GM21367 (cell line): Measurements from ENCODE around the gene SLX4IP.
A peak's percentile ranks its signal among the peaks of the same experiment; 100 is the strongest.

Source experiments
- ATAC-seq: cut with Tn5 transposase; IDR thresholded peaks from one replicate; pipeline ENCODE4 v1.9.1; 2021; ENCODE audit not compliant: unreplicated experiment

SLX4IP gene

DNA sequence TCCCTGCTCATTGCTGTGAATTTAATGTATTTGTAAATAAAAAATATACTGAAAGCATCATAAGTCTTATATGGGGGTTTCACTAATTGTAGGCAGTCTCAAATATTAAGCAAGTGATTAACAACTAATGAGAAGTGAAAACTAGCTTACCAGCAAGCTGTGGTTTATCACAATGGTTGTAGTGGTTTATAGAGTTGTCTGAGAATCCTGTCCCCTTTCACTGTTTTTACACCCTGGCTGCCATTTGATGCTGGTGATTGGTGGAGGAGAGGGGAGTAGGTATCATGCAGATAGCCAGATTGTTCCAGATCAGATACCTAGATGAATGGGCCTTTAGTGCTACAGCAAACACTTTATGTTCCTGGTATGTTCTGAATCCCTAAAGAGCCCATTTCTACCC, 7.1 kb upstream of the SLX4IP start:
- no peak for ATAC-seq

DNA sequence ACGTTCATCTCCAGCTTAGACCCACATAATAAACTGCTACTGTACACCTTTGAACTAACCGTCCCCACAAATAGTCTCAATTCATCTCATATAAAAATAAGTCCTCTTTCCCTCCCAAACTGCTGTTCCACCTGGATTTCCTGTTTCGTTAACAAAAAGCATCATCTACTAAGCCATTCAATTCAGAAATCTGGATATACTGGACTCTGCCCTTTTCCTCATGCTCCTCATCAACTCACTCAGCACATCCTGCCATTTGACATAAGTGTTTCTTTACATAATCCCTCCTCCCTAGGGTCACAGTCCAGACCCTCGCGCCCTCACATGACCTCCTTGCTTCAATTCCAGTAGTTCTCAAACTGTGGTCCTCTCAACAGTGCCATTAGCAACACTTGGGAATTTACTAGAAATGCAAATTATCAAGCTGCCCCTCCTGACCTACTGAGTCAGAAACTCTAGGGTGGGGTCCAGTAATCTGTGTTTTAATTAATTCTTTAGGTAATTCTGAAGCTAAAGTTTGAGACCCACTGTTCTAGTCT, 5.6 kb upstream of the SLX4IP start:
- ATAC-seq, result no peak

DNA sequence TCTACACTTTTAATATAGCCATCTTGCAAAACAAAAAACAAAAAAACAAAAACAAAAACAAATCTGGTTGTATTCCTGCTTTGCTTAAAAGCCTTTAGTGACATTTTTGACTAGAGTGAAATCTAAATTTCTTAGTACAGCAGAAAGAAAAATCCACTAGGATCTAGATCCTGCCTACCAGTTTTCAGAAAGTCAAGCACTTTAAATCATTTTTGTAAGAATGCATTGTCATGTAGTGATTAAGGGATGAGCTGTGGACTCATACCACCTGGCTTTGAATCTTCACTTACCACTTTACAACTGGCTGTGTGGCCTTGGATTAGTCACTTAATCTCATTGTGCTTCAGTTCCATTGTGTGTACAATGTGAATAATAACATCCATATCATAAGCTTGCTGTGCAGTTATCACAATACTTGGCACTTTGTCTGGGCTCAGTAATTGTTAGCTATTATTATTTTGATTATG, 5.1 kb upstream of the SLX4IP start:
- no peak for ATAC-seq

DNA sequence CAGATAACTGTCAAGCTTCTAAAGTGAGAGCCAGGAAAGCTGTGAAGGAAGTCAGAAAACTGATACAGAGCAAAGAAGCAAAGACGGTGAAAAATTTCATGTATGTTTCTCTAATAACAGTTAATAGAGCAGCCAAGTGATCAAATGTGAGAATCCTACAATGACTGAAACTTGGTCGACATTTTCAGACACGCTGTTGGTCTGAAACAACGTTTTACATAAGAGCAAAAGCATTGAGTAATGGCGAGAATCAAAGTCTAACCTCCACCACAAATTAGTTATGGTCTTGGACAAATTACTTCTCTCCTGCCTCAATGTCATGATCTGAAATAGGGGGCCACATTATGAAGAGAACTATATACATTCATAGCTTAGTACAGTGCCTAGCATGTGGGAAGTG, 4.4 kb upstream of the SLX4IP start:
- ATAC-seq, result no peak

DNA sequence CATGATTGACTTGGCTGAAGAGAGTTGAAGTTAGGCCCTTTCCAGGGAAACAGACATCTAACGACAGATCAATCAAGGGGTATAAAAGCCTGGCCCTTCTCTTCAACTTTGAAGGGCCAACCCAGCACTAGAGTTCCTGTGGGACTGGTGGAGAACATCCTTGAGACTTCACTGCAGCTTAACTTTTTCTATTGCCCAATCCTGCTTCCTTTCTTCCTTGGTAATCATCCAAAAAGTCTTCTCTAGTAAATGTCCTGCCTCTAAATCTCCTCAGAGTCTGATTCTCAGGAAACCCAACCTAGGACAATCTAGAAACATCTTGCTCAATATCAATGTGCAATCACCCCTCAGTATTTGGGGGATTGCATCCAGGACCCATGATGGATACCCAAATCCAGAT, 3.0 kb upstream of the SLX4IP start:
- no peak for ATAC-seq

DNA sequence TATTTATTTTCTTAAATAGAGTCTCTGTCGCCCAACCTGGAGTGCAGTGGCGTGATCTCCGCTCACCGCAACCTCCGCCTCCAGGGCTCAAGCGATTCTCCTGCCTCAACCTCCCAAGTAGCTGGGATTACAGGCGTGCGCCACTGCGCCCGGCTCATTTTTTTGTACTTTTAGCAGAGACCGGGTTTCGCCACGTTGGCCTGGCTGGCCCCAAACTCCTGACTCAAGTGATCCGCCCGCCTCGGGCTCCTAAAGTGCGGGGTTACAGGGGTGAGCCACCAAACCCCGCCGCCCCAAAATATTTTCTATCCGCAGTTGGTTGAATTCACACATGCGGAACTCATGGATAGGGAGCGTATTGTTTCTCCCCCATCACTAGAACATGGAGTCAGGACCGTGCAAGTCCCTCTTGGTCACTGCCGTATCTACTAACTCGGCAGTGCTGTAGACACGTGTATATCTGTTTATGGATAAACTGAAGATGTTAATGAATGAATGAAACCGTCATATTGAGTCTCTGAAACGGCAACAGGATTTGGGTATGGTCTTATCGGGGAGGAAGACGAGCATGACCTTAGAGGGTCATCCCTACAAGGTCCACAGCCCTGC, 2.0 kb upstream of the SLX4IP start:
- no peak for ATAC-seq

DNA sequence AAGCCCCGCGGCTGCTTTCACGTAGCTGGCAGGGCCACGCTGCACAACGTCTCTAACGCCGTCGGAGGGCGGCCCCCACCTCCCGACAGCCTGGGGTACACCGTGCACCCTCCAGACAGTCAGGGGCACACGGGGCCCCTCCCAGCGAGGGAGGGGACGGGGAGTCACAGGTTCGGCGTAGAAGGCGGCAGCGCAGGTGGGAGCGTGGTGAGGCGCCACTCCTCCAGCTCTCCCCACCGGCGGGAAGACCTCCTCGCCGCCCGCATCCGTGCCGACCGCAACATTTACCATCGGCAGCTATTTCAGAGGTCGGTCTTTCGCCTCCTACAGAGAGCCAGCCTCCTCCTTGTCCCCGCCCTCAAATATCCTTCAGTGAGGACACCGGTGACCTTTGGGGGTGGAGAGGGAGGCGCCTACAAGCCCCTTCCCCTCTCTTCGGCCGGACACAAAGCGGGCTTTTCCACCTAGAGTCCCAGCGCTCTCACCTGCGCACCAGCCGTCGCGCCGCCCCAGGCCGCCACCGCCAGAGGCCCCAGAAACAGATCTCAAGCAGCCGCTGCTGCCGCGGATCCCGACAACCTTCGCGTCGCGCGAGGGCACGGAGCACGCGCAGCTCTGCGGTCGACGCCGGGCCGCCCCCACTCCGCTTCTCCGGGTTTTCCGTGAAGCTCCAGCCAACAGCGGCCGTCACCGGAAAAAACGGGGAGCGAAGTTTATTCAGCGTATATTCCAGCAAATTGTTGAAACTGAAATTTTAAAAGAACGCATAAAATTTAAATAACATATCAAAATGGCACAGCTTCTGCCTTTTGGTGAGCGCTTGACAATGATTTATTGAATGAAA, 1.3 kb upstream of the SLX4IP start, which contains the start of gene MKKS:
MKKS (minus strand) TSS at position 600 of the 844 bp plus-strand sequence. CDS start 20,708 bp downstream, outside the sequence.
- peak; percentile 45 for ATAC-seq

DNA sequence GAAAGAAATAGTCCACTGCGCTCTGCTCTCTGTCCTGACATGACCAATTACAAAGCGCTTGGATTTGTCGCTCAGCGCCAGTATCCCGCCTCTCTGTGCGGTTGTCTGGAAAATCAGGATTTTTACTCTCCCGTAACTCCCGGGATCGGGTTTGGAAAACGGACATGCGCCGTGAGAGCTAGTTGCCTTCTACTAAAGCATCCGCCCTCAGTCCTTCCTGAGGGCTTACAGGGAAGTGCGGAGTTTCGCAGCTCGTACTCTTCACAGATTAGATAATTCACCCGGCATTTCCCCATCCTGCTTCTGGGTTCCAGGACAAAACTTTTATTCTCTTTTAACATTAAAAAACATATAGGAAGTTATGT, 656 bp upstream of the SLX4IP start:
- ATAC-seq, result peak; percentile 27

DNA sequence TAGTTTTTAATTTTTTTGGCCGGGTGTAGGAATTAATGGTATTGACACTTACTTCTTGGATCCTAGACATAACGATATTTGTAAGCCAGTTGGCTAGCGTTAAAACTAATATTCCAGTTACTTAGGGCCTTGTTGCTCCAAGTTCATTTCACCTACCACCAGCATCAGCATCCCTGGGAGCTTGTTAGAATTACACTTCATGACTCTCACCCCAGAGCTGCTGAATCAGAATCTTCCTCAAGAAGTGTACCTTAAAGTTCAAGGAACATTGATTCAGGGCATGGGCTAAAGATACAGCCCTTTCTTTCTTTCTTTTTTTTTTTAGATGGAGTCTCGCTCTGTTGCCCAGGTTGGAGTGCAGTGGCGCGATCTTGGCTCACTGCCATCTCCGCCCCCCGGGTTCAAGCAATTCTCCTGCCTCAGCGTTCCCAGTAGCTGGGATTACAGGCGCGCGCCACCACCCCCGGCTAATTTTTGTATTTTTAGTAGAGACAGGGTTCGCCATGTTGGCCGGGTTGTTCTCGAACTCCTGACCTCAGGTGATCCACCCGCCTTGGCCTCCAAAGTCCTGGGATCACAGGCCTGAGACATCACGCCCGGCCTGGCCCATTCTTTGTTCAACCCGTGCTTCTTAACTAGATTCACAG, 1.1 kb downstream of the SLX4IP start:
- ATAC-seq, result no peak

DNA sequence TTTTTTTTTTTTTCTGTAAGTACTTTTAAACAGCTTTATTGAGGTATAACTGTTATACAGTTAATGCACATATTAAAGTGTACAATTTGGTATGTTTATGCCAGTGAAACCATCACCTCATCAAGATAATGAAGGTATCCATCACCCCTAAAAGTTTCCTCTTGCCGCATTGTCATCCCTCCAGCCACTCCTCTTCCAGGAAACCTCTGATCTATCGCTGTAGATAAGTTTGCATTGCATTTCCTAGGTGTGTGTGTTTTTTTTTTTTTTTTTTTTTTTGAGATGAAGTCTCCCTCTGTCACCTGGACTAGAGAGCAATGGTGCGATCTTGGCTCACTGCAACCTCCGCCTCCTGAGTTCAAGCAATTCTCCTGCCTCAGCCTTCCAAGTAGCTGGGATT, 3.1 kb downstream of the SLX4IP start:
- ATAC-seq, result no peak

DNA sequence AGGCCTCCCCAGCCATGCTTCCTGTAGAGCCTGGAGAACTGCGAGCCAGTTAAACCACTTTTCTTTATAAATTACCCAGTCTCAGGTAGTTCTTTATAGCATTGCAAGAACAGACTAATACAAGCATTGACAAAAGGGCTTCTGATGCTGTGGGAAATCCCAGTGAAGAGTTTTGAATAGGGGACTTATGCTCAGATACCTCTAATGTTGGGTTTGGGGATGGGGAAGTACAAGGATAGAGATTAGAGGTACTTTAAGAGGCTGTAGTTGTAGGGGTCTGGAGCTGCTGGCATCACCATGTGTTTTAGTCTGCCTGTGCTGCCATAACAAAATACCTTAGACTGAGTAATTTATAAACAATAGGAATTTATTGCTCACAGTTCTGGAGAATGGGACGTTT, 8.8 kb downstream of the SLX4IP start:
- no peak for ATAC-seq

DNA sequence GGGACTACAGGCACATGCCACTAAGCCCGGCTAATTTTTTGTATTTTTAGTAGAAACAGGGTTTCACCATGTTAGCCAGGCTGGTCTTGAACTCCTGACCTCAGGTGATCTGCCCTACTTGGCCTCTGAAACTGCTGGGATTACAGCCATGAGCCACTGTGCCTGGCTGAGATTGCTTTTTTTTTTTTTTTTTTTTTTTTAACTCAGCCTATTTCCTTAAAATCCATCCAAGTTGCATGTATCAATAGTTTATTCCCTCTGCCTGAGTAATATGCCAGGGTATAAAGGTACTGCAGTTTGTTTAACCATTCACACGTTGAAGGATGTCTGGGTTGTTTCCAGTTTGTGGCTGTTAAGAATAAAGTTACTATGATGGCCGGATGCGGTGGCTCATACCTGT, 10.7 kb downstream of the SLX4IP start:
- ATAC-seq, result no peak

DNA sequence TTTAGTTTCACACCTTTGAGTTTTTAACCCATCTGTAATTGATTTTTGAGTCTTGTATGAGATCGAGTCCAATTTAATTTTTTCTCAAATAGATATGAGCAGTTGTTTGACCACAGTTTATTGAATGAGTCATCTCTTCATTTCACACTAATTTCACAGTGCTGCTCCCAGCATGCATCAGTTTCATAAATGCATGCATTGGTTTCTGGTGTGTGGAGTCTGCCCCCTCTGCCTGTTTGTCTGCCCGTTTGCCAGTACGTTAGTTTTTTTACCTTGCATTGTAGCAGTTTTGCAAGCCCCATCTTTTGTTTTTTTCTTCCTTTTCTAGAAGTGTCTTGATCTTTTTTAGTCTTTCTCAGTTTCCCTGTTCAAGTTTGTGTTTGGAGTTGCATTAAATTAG, 11.9 kb downstream of the SLX4IP start:
- ATAC-seq, result peak; percentile 96

DNA sequence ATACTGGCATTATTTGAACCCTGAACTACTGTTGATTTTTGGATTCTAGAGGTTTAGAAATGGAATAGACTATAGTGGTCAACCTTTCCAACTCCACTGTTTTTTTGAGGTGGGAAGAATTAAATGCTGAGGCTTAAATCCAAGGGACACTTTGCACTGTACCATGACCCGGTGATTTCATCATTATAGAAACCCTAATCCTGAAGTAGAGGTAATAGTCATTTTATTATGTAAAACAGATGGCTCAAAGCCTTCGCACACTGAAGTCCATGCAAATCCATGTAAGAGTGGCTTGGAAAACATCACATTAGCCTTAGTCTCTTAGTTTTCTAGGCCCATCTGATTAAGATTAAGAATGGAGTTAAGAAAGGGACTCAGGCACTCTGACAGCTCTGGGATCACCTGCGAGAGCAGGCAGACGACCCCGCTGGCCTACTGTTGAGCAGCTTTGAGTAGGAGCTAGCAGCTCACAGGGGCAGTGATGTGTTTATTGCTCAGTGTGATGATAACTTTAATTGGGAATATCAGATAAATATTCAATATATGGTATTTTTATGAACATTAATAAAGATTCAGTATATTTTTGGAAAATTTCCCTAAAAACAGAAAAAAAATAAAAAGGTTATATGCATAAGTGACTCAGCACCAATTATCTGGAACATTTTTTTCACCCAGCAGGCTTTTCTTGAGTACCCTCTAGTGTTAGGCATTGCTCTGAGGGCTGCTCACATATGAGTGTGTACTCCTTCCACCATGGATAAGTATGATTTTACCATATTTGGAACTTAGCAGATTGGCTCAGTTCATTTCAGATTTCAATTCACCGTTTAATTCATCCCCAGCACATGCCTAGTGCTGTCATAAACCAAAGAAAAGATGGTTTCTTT, 13.4 kb downstream of the SLX4IP start:
- ATAC-seq, result no peak

DNA sequence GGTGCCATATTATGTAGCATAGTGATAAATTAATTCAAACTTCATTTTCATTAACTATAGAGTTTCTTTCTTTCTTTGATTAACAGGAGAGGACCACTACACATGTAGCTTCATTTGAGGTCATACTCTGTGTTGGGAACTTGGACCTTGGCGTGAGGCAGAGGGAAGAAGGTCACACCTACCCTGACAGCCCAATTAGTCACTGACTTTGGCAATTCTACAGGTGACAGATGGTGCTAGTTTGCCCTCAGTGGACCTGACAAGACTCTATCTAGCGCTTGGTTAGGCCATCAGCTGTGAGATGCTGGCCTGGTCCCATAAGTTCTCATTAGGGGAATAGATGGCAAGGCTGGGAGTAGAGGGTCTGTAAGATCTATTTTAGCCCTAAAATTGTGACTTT, 14.2 kb downstream of the SLX4IP start:
- no peak for ATAC-seq

DNA sequence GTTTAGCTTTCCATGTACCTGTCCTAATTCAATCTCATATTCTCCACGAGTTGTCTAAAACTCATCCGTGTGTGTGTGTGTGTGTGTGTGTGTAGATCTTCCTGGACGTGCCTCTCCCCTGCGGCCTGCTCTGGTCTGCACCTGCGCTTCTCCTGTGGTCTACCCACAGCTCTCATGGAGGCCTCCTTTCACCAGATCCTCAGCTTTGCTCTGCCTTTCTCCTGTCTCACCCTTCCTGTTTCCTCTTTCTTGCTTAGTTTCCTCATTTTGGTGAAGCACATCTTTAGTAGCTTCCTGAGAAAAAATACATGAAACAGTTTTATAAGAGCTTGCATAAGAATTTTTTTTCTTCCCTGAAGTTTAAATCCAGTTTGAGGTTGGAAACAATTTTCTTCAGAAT, 18.1 kb downstream of the SLX4IP start:
- ATAC-seq, result peak; percentile 97

DNA sequence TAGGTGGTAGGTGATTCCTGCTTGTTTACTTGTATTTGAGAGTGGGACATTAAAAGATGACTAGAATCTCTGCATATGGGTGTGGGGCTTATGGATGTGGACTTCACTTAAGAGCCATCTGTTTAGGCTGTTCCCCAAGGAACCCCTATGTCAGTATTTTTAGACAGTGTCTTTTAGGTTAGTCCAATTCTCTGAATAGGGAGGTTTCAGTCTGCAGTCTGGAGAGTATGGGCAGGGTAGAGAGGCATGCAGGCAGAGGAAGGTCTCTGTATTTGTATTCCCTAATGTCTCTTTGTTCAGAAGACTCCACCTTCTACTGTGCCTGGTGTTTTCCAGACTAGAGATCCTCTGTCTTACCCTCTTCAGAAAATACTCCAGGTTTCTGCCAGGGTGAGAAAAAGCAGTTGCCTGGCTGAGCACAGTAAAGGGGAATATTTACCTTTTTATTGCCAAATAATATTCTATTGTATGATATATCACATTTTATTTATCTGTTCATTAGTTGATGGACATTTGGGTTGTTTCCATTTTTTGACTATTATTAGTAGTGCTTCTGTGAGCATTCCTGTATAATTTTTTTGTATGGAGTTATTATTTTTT, 19.1 kb downstream of the SLX4IP start:
- ATAC-seq, result peak; percentile 38

DNA sequence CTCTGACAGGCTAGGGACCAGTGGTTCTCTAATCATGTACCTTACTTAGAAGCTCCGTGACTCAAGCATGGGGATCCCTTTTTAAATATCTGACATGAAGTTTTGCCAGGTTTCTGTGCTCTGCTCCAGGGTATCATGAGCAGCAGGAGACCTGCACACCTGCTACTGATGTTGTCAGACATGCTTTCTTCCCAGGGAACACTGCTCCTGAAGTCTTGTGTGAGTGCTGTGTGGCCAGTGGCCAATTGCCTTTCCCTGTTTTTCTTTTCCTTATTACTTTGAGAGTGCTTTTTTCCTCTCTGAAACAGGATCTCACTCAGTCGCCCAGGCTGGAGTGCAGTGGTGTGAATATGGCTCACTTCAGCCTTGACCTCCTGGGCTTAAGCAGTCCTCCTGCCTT, 26.4 kb downstream of the SLX4IP start:
- no peak for ATAC-seq

DNA sequence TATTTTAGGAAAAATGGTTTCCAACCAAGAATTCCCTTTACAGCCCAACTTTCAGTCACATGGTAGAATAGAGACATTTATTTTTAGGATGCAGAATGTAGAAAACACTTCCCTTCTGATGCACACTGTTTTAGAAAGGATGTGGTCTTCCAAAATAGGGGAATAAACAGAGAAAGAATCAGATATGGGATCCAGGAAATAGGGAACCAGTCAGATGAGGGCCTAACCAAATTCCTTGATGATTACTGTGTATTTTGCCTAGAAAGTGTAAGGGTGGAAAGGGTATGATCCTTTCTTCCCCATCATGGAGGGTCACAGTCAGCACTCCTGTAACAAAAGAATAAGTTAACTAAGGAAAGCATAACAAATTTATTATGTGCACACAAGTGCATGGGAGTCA, 27.4 kb downstream of the SLX4IP start:
- no peak for ATAC-seq

DNA sequence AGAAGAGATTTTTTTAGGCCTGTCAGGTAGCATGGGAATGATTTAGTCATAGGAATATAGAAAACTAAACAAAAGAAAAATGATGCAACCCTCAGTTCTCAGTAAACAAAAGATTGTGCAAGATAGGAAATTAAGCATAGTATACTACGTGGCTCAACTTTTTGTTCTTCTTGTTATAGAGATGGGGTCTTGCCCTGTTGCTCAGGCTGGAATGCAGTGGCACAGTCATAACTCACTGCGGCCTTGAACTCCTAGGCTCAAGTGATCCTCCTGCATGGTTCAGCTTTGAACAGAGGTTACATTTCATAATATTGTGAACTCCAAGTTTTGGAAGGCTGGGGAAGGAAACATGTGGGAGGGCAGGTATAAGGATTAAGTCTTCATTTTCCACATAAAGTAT, 28.5 kb downstream of the SLX4IP start:
- ATAC-seq, result no peak
